SK-N-SH treated with all-trans-retinoic acid at 6 μM for 48 hours (cell line): ENCODE results near the gene MYO19.
"Not testable (repeated sequence)": the region's sequence is repeated elsewhere in the genome, so short reads cannot be mapped to it uniquely, and the experiment has no call there.

Experiments used
- ARNTL ChIP-seq: fragments of 450-650 bp; formaldehyde crosslinking; IDR thresholded peaks from 2 replicates; pipeline ENCODE4 v1.5.0; 2020; ENCODE audit warnings: low read depth, mild to moderate bottlenecking, moderate library complexity, borderline replicate concordance
- ESRRG ChIP-seq: fragments of 250-450 bp; sonication (Bioruptor Pico); IDR thresholded peaks from 2 replicates; pipeline ENCODE4 v1.6.1; 2021; ENCODE audit warnings: mild to moderate bottlenecking
- PATZ1 ChIP-seq: fragments of 250-450 bp; sonication (Bioruptor Pico); IDR thresholded peaks from 2 replicates; pipeline ENCODE4 v1.8.0; 2020; ENCODE audit warnings: mild to moderate bottlenecking, moderate library complexity, borderline replicate concordance
- ZFP3 ChIP-seq: fragments of 250-450 bp; sonication (Bioruptor Pico); IDR thresholded peaks from 2 replicates; pipeline ENCODE4 v1.5.0; 2020; ENCODE audit warnings: mild to moderate bottlenecking, moderate library complexity
- ZFP30 ChIP-seq: fragments of 450-650 bp; formaldehyde crosslinking; IDR thresholded peaks from 2 replicates; pipeline ENCODE4 v1.5.0; 2022; ENCODE audit warnings: mild to moderate bottlenecking, moderate library complexity

GRCh38 chr17:36449997-36450396 is 84.7 kb downstream of the MYO19 start:
- TF ChIP-seq ESRRG; PATZ1 (CRISPR knock-in tag); ZFP3 (CRISPR knock-in tag); ARNTL (CRISPR knock-in tag); ZFP30 (CRISPR knock-in tag): not testable (repeated sequence)
